Measurements from ENCODE around the gene EIF2AK2.

- no peak for TF ChIP-seq CTCF (IDR thresholded peaks at IDR 0.05)
- no peak for TF ChIP-seq ZFX (IDR thresholded peaks at IDR 0.05; ENCODE audit: borderline replicate concordance)
These were observed 516 bp downstream of the EIF2AK2 start for GRCh38 chr2:37156071-37156856.

Data from 22Rv1 (cell line).